K562 (cell line): Measurements from ENCODE around the gene CLEC1A. TPM values are rescaled to one million over a fixed set of nuclear protein-coding genes. Genes with fewer than 3 reads are reported as not detected.

Experiments used
- ATAC-seq: fragments of 200-7000 bp; cut with Tn5 transposase; 3 replicates; pipeline ENCODE4 v1.9.1; 2020; ENCODE audit warnings: moderate library complexity
- BruUV-seq: library from RNA; stranded (reverse); fragments of 400-500 nt; replicated peaks from 2 replicates; lab custom pipeline; 2021; lab: Mats Ljungman, UMichigan
- CTCF ChIA-PET: fragments of 300-600 bp; formaldehyde crosslinking; extraction: SDS; loops from one replicate; lab custom pipeline; 2021; ENCODE audit warnings: low intra/inter-chr PET ratio; lab: Yijun Ruan, JAX
- POLR2A ChIA-PET: fragments of 300-600, 350-650 bp; sonication (Branson Sonifier 250); formaldehyde crosslinking; extraction: SDS; loops from one replicate; lab custom pipeline; 2021; ENCODE audit warnings: antibody characterized with exemption, inconsistent platforms; lab: Yijun Ruan, JAX
- DNase-seq, 4 experiments: peaks; one replicate each; pipeline versions ENCODE4 v3.0.0 to v3.0.0-alpha.2; 2011 to 2018; ENCODE audit warnings: low spot score in 3 of 4, mixed read lengths in 3 of 4; ENCODE audit errors: extremely low read depth in 1 of 4
- FAIRE-seq: peaks from 2 replicates; lab custom pipeline; 2011; peaks lifted over from hg19 to GRCh38; lab: Jason Lieb, UNC
- H2AFZ ChIP-seq: 2 replicates; pipeline ENCODE4 v1.6.0; 2011; ENCODE audit warnings: low read depth, low read length, control low read depth, inconsistent platforms
- H3K27ac ChIP-seq: fragments of 200-600 bp; 3 replicates; pipeline ENCODE4 v1.8.0; 2011; ENCODE audit warnings: low read depth, mild to moderate bottlenecking, control low read depth, inconsistent platforms, low read length, moderate library complexity, mixed read lengths; ENCODE audit errors: extremely low read depth
- H3K27me3 ChIP-seq, 2 experiments: fragments of 300-600 bp in 1 of 2; 2 replicates in 1 of 2; 3 replicates in 1 of 2; pipeline versions ENCODE4 v1.6.0 to v1.8.0; 2011; ENCODE audit warnings: inconsistent platforms in 2 of 2, low read length in 2 of 2, mild to moderate bottlenecking in 1 of 2, mixed read lengths in 1 of 2, moderate library complexity in 1 of 2; ENCODE audit not compliant: control insufficient read depth in 2 of 2, insufficient read depth in 2 of 2
- H3K36me3 ChIP-seq: fragments of 300-600 bp; 3 replicates; pipeline ENCODE4 v1.8.0; 2011; ENCODE audit warnings: mild to moderate bottlenecking, low read length, inconsistent platforms; ENCODE audit not compliant: control insufficient read depth, insufficient read depth
- H3K4me1 ChIP-seq, 2 experiments: fragments of 200-600 bp in 1 of 2; replicated peaks in 1 of 2; 2 replicates in 1 of 2; 3 replicates in 1 of 2; pipeline versions ENCODE4 v1.5.1 to v1.8.0; 2011; ENCODE audit warnings: inconsistent platforms in 2 of 2, low read length in 2 of 2, mild to moderate bottlenecking in 1 of 2, mixed read lengths in 1 of 2, moderate library complexity in 1 of 2; ENCODE audit not compliant: control insufficient read depth in 2 of 2, insufficient read depth in 2 of 2
- H3K4me2 ChIP-seq: 2 replicates; pipeline ENCODE4 v1.6.1; 2011; ENCODE audit warnings: low read length, control low read depth, inconsistent platforms, mixed read lengths; ENCODE audit not compliant: insufficient read depth
- H3K4me3 ChIP-seq: fragments of 200-600 bp; sonication (generic), shearing (Covaris generic); 2 replicates; pipeline ENCODE4 v1.5.1; 2016; ENCODE audit warnings: control low read depth, inconsistent platforms
- H3K79me2 ChIP-seq: fragments of 200-600 bp; 3 replicates; pipeline ENCODE4 v1.8.0; 2011; ENCODE audit warnings: low read length, inconsistent platforms; ENCODE audit not compliant: control insufficient read depth, insufficient read depth
- H3K9ac ChIP-seq, 2 experiments: 2 replicates each; pipeline versions ENCODE4 v1.6.0 to v1.6.1; 2011; ENCODE audit warnings: low read depth in 2 of 2, low read length in 2 of 2, control low read depth in 1 of 2, inconsistent platforms in 1 of 2, mild to moderate bottlenecking in 1 of 2, mixed read lengths in 1 of 2; ENCODE audit not compliant: insufficient read depth in 1 of 2
- H3K9me1 ChIP-seq: one replicate; pipeline ENCODE4 v1.6.0; 2011; ENCODE audit warnings: inconsistent platforms, mild to moderate bottlenecking, low read length, moderate library complexity; ENCODE audit not compliant: control insufficient read depth, insufficient read depth
- H3K9me3 ChIP-seq: replicated peaks from 2 replicates; pipeline ENCODE4 v1.5.1; 2011; ENCODE audit warnings: low read depth, low read length, inconsistent platforms; ENCODE audit not compliant: control insufficient read depth, insufficient read depth
- H4K20me1 ChIP-seq: replicated peaks from 2 replicates; pipeline ENCODE4 v1.6.1; 2011; ENCODE audit warnings: low read length, inconsistent platforms, mixed read lengths; ENCODE audit not compliant: control insufficient read depth, insufficient read depth
- ATF6 ChIP-seq: sonication (generic); formaldehyde crosslinking; IDR thresholded peaks from 2 replicates; pipeline ENCODE4 v1.4.0; 2020; ENCODE audit warnings: mild to moderate bottlenecking, missing genetic modification reagents
- E2F6 ChIP-seq, 2 experiments: IDR thresholded peaks; 2 replicates each; pipeline ENCODE4 v1.6.1; 2011; ENCODE audit warnings: borderline replicate concordance in 1 of 2, control low read depth in 1 of 2, low read depth in 1 of 2, low read length in 1 of 2, mild to moderate bottlenecking in 1 of 2, mixed read lengths in 1 of 2, moderate library complexity in 1 of 2; ENCODE audit not compliant: insufficient read depth in 1 of 2, insufficient read length in 1 of 2, poor library complexity in 1 of 2, severe bottlenecking in 1 of 2; ENCODE audit errors: extremely low read depth in 1 of 2
- PPARD ChIP-seq: fragments of 250-450 bp; sonication (Bioruptor Pico); IDR thresholded peaks from 2 replicates; pipeline ENCODE4 v1.8.0; 2022; ENCODE audit warnings: inconsistent platforms, mild to moderate bottlenecking, moderate library complexity
- THAP7 ChIP-seq: fragments of 250-450 bp; sonication (Bioruptor Pico); IDR thresholded peaks from 2 replicates; pipeline ENCODE4 v1.5.0; 2021
- ZNF143 ChIP-seq: sonication (generic); formaldehyde crosslinking; IDR thresholded peaks from 2 replicates; pipeline ENCODE4 v1.9.0; 2022; ENCODE audit warnings: mild to moderate bottlenecking, missing genetic modification reagents
- WGBS: fragments of 100-300 bp; shearing (Covaris generic); methylation state at CpG from one replicate; pipeline ENCODE4 v1.1.6; 2016; ENCODE audit warnings: low coverage, mixed read lengths; ENCODE audit not compliant: insufficient coverage; ENCODE audit errors: missing lambda C conversion rate; 5-methylcytosine and 5-hydroxymethylcytosine counted together
- in situ Hi-C: fragments of 300-500 bp; cut with MboI; formaldehyde crosslinking; loops from 4 replicates; pipeline ENCODE4 v1.15.0; 2018; ENCODE audit warnings: inconsistent platforms, mixed read lengths
- intact Hi-C: fragments of 100-400 bp; cut with micrococcal nuclease; formaldehyde crosslinking; loops from 2 replicates; pipeline ENCODE4 v1.14.2; 2022
- polyA plus RNA-seq, 8 experiments: library from polyadenylated mRNA; depleted of rRNA in 4 of 8; stranded (reverse) in 5 of 8; unstranded in 3 of 8; fragments of >200 nt; fragmentation: Nextera tagmentation in 2 of 8; fragmentation: Illumina TruSeq in 1 of 8; extraction: Ambion mirVana in 2 of 8; extraction: Trizol in 1 of 8; gene quantifications; 2 replicates each; pipeline versions ENCODE4 v1.2.1 to v1.2.3, GENCODE V29; 2011 to 2014; ENCODE audit warnings: inconsistent platforms in 1 of 8, missing spikeins in 1 of 8
- total RNA-seq, 7 experiments: library from RNA; depleted of rRNA in 6 of 7; stranded (reverse); fragments of >200 nt in 6 of 7; fragmentation: Illumina TruSeq in 2 of 7; extraction: Trizol in 2 of 7; gene quantifications; 2 replicates each; pipeline versions ENCODE4 v1.2.1 to v1.2.3, GENCODE V29; 2011 to 2021; ENCODE audit warnings: low replicate concordance in 1 of 7

Gene CLEC1A
- total and polyA plus RNA-seq, 9 of the 15 experiments (the other 6 are each of a cell fraction or from before 2014, with no cell fraction given) = 0.04 TPM; not detected in 8

GRCh38 chr12:10095971-10096370 is 2.8 kb downstream of the CLEC1A start:
- in situ Hi-C loops = no loop called here
- intact Hi-C loops = no loop called here
- ATAC-seq (no peak), DNase-seq (no peak), FAIRE-seq (no peak)
- Histone ChIP-seq H3K9ac (no peak overlapping the region), H3K4me3 (no peak overlapping the region), H3K9me3 (no peaks in the 10 kb centered on the region), H3K4me1 (no peaks in the 10 kb centered on the region), H3K4me2 (no peak overlapping the region), H2AFZ (no peak overlapping the region), H3K79me2 (no peaks in the 10 kb centered on the region), H4K20me1 (no peaks in the 10 kb centered on the region), H3K36me3 (no peaks in the 10 kb centered on the region), H3K9me1 (no peaks in the 10 kb centered on the region), H3K27ac (no peak overlapping the region), H3K27me3 (peaks cover 0 to 6% of the 10 kb centered on the region in 2 experiments; a peak in 1 of 5 replicates)
- no TSS peak for BruUV-seq
- no peak for TF ChIP-seq E2F6 (IDR thresholded peaks at IDR 0.05; ENCODE audit: borderline replicate concordance in 1 of 2, extremely low read depth in 1 of 2, insufficient read depth in 1 of 2, insufficient read length in 1 of 2, low read depth in 1 of 2, low read length in 1 of 2, poor library complexity in 1 of 2, severe bottlenecking in 1 of 2)
- TF ChIP-seq PPARD (CRISPR knock-in tag) = no peak
- TF ChIP-seq ZNF143 = no peak
- TF ChIP-seq THAP7 (CRISPR knock-in tag) = no peak
- TF ChIP-seq ATF6 (CRISPR knock-in tag) = no peak
- CTCF ChIA-PET = no interaction called here
- 0% methylated on average over 3 of the region's 3 CpGs for WGBS
- POLR2A ChIA-PET = no interaction called here
